ENCODE measurements around the gene AP3B1. TPM values are rescaled to one million over a fixed set of nuclear protein-coding genes. Genes with fewer than 3 reads are reported as not detected.
A peak's percentile ranks its signal among the peaks of the same experiment; 100 is the strongest.

Gene AP3B1
- total and polyA plus RNA-seq, 2 donors (not counting 3 experiments of a cell fraction or from before 2014, with no cell fraction given): 31.6 to 46.7 TPM

- H4K20me1 ChIP-seq (replicated peaks; ENCODE audit: control insufficient read depth, extremely low read depth, insufficient read depth, low read length): no peaks in the 10 kb centered on the region
- intact Hi-C loops (cut with micrococcal nuclease) (no loop called here), dilution Hi-C loops (cut with MboI; ENCODE audit: extremely low pct_ligation_motif_present, low sequenced_read_pairs) (no loop called here)
- no peak overlapping the region for H3K4me2 ChIP-seq (ENCODE audit: insufficient read depth, low read length)
- no peak overlapping the region for H3K27ac ChIP-seq (ENCODE audit: insufficient read depth, low read depth, low read length)
- BruUV-seq (replicated peaks): no TSS peak
- H2AFZ ChIP-seq (ENCODE audit: low read depth, low read length): no peak overlapping the region
- H3K9me3 ChIP-seq (replicated peaks; ENCODE audit: control insufficient read depth, insufficient read depth, low read length): no peaks in the 10 kb centered on the region
- DNase-seq (ENCODE audit: low read depth, low spot score) (no peak), FAIRE-seq (no peak)
- ChIA-PET POLR2A (no interaction called here), CTCF (interaction anchor here (1.1 kb wide), 1 partner anchor 11 kb away, joined by 3 read pairs; no protein-coding TSS in a partner anchor)
- peaks cover 5% of the 10 kb centered on the region for H3K4me1 ChIP-seq (ENCODE audit: control insufficient read depth, extremely low read depth, insufficient read depth, low read length)
- no peak overlapping the region for H3K9ac ChIP-seq (replicated peaks; ENCODE audit: extremely low read depth, insufficient read depth, low read length)
- no peaks in the 10 kb centered on the region for H3K9me1 ChIP-seq (replicated peaks; ENCODE audit: control insufficient read depth, extremely low read depth, insufficient read depth, low read length)
- no peak for TF ChIP-seq FOS (IDR thresholded peaks at IDR 0.05; ENCODE audit: borderline replicate concordance, insufficient read depth, low read length)
- peaks cover 42 to 65% of the 10 kb centered on the region in 2 experiments for H3K27me3 ChIP-seq (ENCODE audit: control insufficient read depth in 2 of 2, insufficient read depth in 2 of 2, low read length in 2 of 2)
- H3K4me3 ChIP-seq (replicated peaks in 1 of 3; ENCODE audit: insufficient read depth in 1 of 3, low read depth in 1 of 3, low read length in 3 of 3): no peak overlapping the region
- H3K36me3 ChIP-seq (ENCODE audit: control insufficient read depth in 2 of 2, extremely low read depth in 1 of 2, insufficient read depth in 2 of 2, low read length in 2 of 2): no peaks in the 10 kb centered on the region
- no peaks in the 10 kb centered on the region for H3K79me2 ChIP-seq (ENCODE audit: control insufficient read depth, insufficient read depth, low read length)
These were observed 333.6 kb downstream of the AP3B1 start for GRCh38 chr5:77960863-77961396.

- no peak overlapping the region for H3K27ac ChIP-seq (ENCODE audit: insufficient read depth, low read depth, low read length)
- dilution Hi-C loops (cut with MboI; ENCODE audit: extremely low pct_ligation_motif_present, low sequenced_read_pairs) (no loop called here), intact Hi-C loops (cut with micrococcal nuclease) (no loop called here)
- H3K9me3 ChIP-seq (replicated peaks; ENCODE audit: control insufficient read depth, insufficient read depth, low read length): no peaks in the 10 kb centered on the region
- no peak overlapping the region for H3K4me3 ChIP-seq (replicated peaks in 1 of 3; ENCODE audit: insufficient read depth in 1 of 3, low read depth in 1 of 3, low read length in 3 of 3)
- no peaks in the 10 kb centered on the region for H3K9me1 ChIP-seq (replicated peaks; ENCODE audit: control insufficient read depth, extremely low read depth, insufficient read depth, low read length)
- H4K20me1 ChIP-seq (replicated peaks; ENCODE audit: control insufficient read depth, extremely low read depth, insufficient read depth, low read length): no peaks in the 10 kb centered on the region
- H2AFZ ChIP-seq (ENCODE audit: low read depth, low read length): no peak overlapping the region
- H3K4me2 ChIP-seq (ENCODE audit: insufficient read depth, low read length): no peak overlapping the region
- no peak overlapping the region for H3K9ac ChIP-seq (replicated peaks; ENCODE audit: extremely low read depth, insufficient read depth, low read length)
- peaks cover 5% of the 10 kb centered on the region for H3K4me1 ChIP-seq (ENCODE audit: control insufficient read depth, extremely low read depth, insufficient read depth, low read length)
- DNase-seq (ENCODE audit: low read depth, low spot score) (no peak), FAIRE-seq (no peak)
- CTCF ChIA-PET: no interaction called here
- BruUV-seq (replicated peaks): no TSS peak
- TF ChIP-seq FOS (IDR thresholded peaks at IDR 0.05; ENCODE audit: borderline replicate concordance, insufficient read depth, low read length): no peak
- no peak for TF ChIP-seq POLR2AphosphoS5 (IDR thresholded peaks at IDR 0.05; ENCODE audit: insufficient read depth, low read depth, low read length)
- TF ChIP-seq EZH2 (IDR thresholded peaks at IDR 0.05; ENCODE audit: borderline replicate concordance, low read depth, low read length, severe bottlenecking): peak; percentile 11
- TF ChIP-seq POLR2A (IDR thresholded peaks at IDR 0.05; ENCODE audit: low read depth, low read length): no peak
- TF ChIP-seq CTCF (IDR thresholded peaks at IDR 0.05; ENCODE audit: extremely low read depth in 1 of 2, insufficient read depth in 1 of 2, low read depth in 1 of 2, low read length in 2 of 2): no peak
- peaks cover 42 to 65% of the 10 kb centered on the region in 2 experiments for H3K27me3 ChIP-seq (ENCODE audit: control insufficient read depth in 2 of 2, insufficient read depth in 2 of 2, low read length in 2 of 2)
- POLR2A ChIA-PET: no interaction called here
- H3K79me2 ChIP-seq (ENCODE audit: control insufficient read depth, insufficient read depth, low read length): no peaks in the 10 kb centered on the region
- no peaks in the 10 kb centered on the region for H3K36me3 ChIP-seq (ENCODE audit: control insufficient read depth in 2 of 2, extremely low read depth in 1 of 2, insufficient read depth in 2 of 2, low read length in 2 of 2)
These were observed 334.2 kb downstream of the AP3B1 start for GRCh38 chr5:77960305-77960704.

Data from endothelial cell of umbilical vein (primary cell).